Measurements from ENCODE around the gene VWA2. TPM values are rescaled to one million over a fixed set of nuclear protein-coding genes. Genes with fewer than 3 reads are reported as not detected.
A peak's percentile ranks its signal among the peaks of the same experiment; 100 is the strongest.

Gene VWA2
- total and polyA plus RNA-seq, 10 of the 15 experiments (the other 5 are each of a cell fraction or from before 2014, with no cell fraction given): 0.03 TPM; not detected in 9

GRCh38 chr10:114257498-114257897 lies 18.4 kb downstream of the VWA2 start:
- Histone ChIP-seq H3K9me3 (replicated peaks; ENCODE audit: control insufficient read depth, insufficient read depth, low read length) (no peaks in the 10 kb centered on the region), H3K4me1 (ENCODE audit: control insufficient read depth, insufficient read depth, low read length) (peaks cover 4% of the 10 kb centered on the region; the same call in 1 of the 2 replicates), H2AFZ (ENCODE audit: control insufficient read depth, low read depth, low read length) (no peak overlapping the region), H3K9ac (ENCODE audit: control insufficient read depth, insufficient read depth, low read length) (no peak overlapping the region), H3K27ac (ENCODE audit: control insufficient read depth, insufficient read depth) (no peak overlapping the region), H3K4me3 (no peak overlapping the region), H3K4me2 (ENCODE audit: control insufficient read depth, insufficient read depth) (no peak overlapping the region), H4K20me1 (ENCODE audit: control insufficient read depth, insufficient read depth) (no peaks in the 10 kb centered on the region), H3K27me3 (replicated peaks in 1 of 2; ENCODE audit: control insufficient read depth in 2 of 2, insufficient read depth in 2 of 2, low read length in 1 of 2) (no peaks in the 10 kb centered on the region), H3K36me3 (ENCODE audit: control insufficient read depth in 2 of 2, insufficient read depth in 2 of 2, low read length in 1 of 2) (no peaks in the 10 kb centered on the region), H3K79me2 (ENCODE audit: control insufficient read depth, insufficient read depth, low read length) (no peaks in the 10 kb centered on the region)
- WGBS (ENCODE audit: insufficient coverage, insufficient replicate concordance, low lambda C conversion rate, missing lambda C conversion rate): 40% methylated on average over 3 of the region's 3 CpGs
- BruUV-seq (replicated peaks): no TSS peak
- no peak for FAIRE-seq
- in situ Hi-C loops (cut with MboI) (no loop called here), intact Hi-C loops (cut with micrococcal nuclease; ENCODE audit: unreplicated experiment) (no loop called here)
- no peak for TF ChIP-seq ZBED1 (IDR thresholded peaks at IDR 0.05; ENCODE audit: borderline replicate concordance)
- no peak for TF ChIP-seq NFYA (IDR thresholded peaks at IDR 0.05; ENCODE audit: borderline replicate concordance, low read depth, low read length)
- no peak for TF ChIP-seq NR2C1 (IDR thresholded peaks at IDR 0.05)
- TF ChIP-seq ATF7 (IDR thresholded peaks at IDR 0.05; ENCODE audit: low read depth): no peak
- TF ChIP-seq POLR2A (IDR thresholded peaks at IDR 0.05; ENCODE audit: low read depth, low read length): no peak
- no peak for TF ChIP-seq SUZ12 (IDR thresholded peaks at IDR 0.05; ENCODE audit: unreplicated experiment)
- no peak for TF ChIP-seq STAT3 (IDR thresholded peaks at IDR 0.05; ENCODE audit: low read depth, low read length)
- TF ChIP-seq MTA2 (IDR thresholded peaks at IDR 0.05; ENCODE audit: low read depth): no peak
- ChIA-PET RAD21 (ENCODE audit: unreplicated experiment) (no interaction called here), CTCF (no interaction called here), SMC1A (ENCODE audit: uncharacterized antibody, unreplicated experiment) (no interaction called here), POLR2A (no interaction called here)
- no peak for ATAC-seq
- no peak for DNase-seq (ENCODE audit: low read depth, low spot score)

DNA sequence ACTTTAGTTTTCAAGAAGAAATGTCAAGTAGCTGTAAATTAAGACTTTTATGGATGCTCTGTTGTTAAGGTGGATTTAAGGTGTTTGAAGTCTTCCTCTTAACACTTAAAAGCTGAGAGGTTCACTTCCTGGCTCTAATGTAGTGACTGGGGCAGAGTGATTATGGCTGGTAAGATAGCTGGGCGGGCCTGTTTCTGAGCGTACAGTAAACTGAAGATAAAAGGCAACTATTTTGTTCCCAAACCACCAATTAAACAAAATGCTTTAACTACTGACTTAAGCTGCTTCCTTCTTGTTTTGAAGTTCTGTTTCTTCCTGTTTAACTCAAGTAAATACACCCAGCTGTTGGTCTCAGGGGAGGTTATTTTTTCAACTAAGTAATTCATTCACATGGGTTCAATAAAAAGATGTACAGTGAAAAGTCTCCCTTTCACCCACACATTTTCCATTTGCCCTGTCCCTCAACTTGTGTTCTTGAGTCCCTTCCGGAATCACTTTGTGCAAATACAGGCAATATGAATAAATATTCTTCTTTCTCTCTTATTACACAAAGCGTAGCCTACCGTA lies 19.3 kb downstream of the VWA2 start:
- no TSS peak for BruUV-seq (replicated peaks)
- Histone ChIP-seq H2AFZ (ENCODE audit: control insufficient read depth, low read depth, low read length) (no peak overlapping the region), H3K4me2 (ENCODE audit: control insufficient read depth, insufficient read depth) (no peak overlapping the region), H3K36me3 (ENCODE audit: control insufficient read depth in 2 of 2, insufficient read depth in 2 of 2, low read length in 1 of 2) (no peaks in the 10 kb centered on the region), H3K9me3 (replicated peaks; ENCODE audit: control insufficient read depth, insufficient read depth, low read length) (no peaks in the 10 kb centered on the region), H3K9ac (ENCODE audit: control insufficient read depth, insufficient read depth, low read length) (no peak overlapping the region), H3K27ac (ENCODE audit: control insufficient read depth, insufficient read depth) (no peak overlapping the region), H3K27me3 (replicated peaks in 1 of 2; ENCODE audit: control insufficient read depth in 2 of 2, insufficient read depth in 2 of 2, low read length in 1 of 2) (no peaks in the 10 kb centered on the region), H3K4me3 (no peak overlapping the region), H3K79me2 (ENCODE audit: control insufficient read depth, insufficient read depth, low read length) (no peaks in the 10 kb centered on the region), H4K20me1 (ENCODE audit: control insufficient read depth, insufficient read depth) (no peaks in the 10 kb centered on the region), H3K4me1 (ENCODE audit: control insufficient read depth, insufficient read depth, low read length) (peaks cover 4% of the 10 kb centered on the region; the same call in 1 of the 2 replicates)
- ChIA-PET RAD21 (ENCODE audit: unreplicated experiment) (no interaction called here), SMC1A (ENCODE audit: uncharacterized antibody, unreplicated experiment) (interaction anchor here (0.6 kb wide), 1 partner anchor 12 kb away, joined by 3 read pairs; no protein-coding TSS in a partner anchor), POLR2A (no interaction called here), CTCF (no interaction called here)
- no peak for FAIRE-seq
- TF ChIP-seq MEF2B (IDR thresholded peaks at IDR 0.05; ENCODE audit: partially characterized antibody, poor library complexity, severe bottlenecking): peak; percentile 14
- TF ChIP-seq ZZZ3 (IDR thresholded peaks at IDR 0.05; ENCODE audit: control insufficient read depth, insufficient read length, low read depth): no peak
- DNase-seq (ENCODE audit: low read depth, low spot score): no peak
- in situ Hi-C loops (cut with MboI) (no loop called here), intact Hi-C loops (cut with micrococcal nuclease; ENCODE audit: unreplicated experiment) (no loop called here)
- WGBS (ENCODE audit: insufficient coverage, insufficient replicate concordance, low lambda C conversion rate, missing lambda C conversion rate): 75% methylated on average over 5 of the region's 5 CpGs
- 0 out of 3 replicates have a peak, but pooled peaks have one; percentile 34 for ATAC-seq
